Measurements from ENCODE around the gene RAB13. TPM values are rescaled to one million over a fixed set of nuclear protein-coding genes. Genes with fewer than 3 reads are reported as not detected.
A peak's percentile ranks its signal among the peaks of the same experiment; 100 is the strongest.

The RAB13 gene
- polyA plus RNA-seq, 1 donor, result 74.0 TPM

DNA sequence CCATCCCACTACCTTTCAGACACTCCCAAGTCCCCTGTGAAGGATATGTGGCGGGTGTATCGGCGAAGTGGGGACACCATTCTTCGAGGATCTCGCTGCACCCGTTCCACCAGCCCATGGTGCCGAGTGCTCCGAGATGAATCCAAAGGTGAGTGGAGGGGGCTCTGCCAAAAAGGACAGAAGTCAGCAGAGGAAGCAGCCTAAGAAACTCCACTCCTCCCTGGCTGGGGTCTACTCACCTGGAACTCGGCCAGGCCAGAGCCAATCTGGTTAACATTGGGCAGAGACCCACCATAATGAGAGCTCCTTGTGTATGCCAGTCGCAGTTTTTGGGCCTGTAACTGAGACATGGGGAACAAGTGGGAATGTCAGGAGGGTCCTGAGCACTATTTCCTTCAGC is 31.3 kb downstream of the RAB13 start:
- no peak for DNase-seq

DNA sequence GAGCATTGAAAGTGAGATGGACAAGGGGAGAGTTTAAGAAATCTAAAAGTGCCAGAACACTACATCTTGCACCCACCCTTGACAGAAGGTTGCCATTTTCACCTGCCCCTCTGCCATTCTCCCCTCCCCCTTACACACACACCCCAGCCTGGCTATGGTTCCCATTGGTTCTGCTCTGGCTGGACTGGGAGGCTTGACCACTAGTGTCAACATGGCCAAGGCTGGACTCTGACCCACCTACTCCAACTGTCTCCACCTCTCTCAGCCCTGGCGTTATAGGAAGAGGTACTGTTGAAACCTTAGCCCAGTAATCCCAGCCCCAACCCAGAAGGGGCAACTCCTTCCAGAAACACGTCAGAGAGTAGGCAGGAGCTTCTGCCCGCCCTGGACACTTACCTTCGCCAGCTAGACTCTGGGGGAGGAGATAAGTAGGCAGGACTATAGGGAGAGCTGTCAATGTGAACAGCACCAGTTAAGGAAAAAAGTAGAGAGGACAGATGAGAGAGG is 32.2 kb downstream of the RAB13 start:
- DNase-seq, result no peak

DNA sequence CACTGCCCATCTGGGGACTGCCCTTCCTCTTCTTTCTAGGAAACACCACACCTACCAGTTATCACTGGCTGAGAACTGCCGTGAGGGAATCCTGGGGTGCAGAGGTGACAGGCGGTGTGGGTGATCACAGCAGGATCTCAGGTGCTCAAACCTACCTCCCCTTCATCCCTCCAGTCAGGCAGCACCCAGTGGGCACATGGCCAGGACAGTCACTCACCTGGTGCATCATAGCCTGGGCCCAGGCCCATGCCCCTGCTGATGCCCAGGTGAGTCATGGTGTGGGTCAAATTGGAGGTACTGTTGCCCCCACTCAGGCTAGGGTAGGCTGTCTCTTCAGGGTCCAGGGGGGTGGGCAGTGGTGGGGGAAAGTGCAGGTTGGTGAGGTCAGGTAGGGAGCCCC is 34.3 kb downstream of the RAB13 start:
- no peak for DNase-seq

DNA sequence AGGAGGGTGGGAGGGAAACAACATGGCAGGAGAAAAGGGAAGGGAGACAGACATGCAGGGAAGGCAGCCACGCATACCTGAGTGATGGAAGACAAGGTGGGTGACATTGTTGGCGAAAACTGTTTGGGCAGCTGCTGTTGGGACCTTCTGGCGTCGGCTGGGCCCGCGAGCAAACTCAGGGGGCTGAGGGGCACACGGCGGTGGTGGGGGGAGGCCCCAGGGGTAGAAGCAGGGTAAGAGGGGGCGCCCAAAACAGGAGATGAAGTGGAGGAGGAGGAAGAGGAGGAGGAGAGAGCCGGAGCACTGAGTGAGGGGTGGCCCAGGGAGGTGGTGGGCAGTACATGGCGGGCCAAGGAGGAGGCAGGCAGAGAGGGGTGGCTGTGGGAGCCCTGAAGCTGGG is 35.0 kb downstream of the RAB13 start:
- DNase-seq, result no peak

DNA sequence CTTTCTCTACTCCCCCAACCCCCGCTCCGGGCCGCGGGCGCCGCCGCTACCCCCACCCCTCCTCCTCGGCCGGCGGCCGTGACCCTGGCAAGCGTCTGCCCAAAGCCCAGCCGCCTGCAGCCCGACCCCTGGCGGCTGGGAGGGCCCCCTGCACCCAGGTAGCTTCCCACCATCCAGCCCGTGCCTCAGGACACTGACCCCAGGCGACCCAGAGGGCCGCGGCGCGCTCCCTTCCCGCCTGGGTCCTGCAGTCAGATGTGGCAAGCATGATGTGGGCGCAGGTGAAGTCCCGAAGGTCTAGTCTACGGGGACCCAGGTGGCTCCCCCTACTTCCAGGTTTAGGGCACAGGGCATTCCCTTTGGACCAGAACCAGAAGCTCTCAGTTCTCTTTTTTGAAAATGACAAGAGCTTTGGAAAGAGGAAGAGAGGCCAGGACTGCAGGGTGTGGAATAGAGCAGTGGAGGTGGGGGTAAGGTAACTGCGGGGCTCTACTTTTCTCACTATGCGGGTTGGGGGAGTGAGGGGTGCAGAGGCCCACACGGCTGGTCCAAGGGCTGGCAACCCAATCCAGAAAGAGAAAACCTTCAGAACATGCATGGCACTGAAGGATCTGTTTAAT is 39.4 kb downstream of the RAB13 start, which contains the start of gene DENND4B:
DENND4B (minus strand) TSS at position 97 of the 620 bp plus-strand sequence. CDS start 2,344 bp downstream, outside the sequence.
- DNase-seq, result peak; percentile 88

DNA sequence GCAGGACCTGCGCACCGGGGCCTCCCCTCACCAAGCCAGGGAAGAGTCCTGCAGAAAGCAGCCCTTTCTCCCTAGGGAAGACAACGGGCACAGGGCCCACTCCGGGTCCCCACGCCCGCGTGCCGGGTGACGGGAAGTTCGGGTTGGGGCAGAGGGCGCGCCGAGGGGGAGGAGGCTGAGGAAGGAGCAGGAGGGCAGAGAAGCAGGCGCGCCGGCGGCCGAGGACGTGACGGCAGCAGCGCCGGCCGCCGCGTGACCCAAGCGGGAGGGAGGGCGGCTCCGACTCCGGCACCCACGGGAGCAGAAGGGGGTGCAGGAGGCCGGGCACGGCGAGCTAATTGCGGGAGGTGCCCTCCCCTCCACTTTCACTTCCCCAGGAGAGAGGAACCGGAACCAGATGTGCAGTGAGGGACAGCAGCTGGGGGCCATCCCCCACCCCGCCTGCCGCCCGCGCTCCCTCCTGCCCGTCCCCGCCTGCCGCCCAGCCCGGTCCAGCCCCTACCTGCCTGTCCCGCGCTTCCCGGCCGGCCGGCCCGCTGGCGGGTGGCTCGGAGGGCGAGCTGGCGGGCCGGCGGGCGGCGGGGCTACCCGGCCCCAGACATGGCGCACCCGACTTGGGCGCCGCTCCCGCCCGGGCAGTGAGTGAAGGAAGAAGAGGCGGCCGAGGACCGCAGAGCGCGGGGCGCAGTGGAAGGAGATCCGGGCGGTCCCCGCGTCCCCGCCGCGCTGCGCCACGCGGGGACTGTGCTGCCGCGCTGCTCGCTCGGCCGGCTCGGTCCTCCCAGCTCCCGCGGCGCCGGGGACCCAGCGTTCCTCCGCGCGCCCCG is 40.1 kb downstream of the RAB13 start:
- peak; percentile 74 for DNase-seq

DNA sequence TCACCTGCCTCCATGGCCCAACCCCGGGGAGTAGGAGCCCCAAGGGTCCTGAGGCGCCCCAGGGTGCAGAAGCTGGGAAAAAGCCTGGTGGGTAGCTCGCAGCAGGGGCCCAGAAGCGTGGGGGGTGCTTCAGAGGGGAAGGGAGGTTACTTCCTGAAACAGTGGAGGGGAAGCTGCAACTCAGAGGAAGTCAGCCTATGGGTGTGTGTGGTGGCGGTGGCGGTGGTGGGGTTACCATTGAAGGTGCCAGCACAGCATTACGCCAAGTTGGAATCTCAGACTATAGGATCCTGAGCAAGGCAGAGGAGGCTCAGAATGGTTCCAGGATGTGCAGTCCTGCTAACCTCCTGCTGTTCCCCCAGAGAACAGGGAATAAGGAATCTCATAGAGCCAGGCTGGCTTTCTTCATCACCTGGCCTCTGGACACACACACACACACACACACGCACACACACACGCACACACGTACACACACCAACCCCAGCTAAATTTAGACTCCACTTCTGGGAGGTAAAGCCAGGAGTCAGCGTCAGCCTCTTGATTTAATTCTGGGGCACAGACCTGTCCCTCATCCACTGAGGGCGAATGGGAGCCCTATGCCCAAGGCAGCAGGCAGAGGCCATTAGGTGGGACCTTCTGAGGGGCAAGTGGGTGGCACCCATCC is 40.9 kb downstream of the RAB13 start:
- DNase-seq, result no peak

DNA sequence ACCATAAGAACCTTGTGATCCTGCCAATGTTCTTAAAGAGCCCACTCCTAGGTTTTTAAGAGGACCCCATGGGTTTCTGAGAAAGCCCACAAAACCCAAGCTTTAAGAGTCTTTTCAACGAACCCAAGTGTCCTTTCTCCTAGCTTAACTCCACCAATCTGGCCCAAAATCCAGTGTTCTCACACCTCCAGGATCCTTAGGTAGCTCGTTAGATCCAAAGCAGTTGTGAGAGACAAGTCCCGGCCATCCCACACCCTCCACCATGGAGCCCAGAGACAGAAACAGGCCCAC is 41.4 kb downstream of the RAB13 start:
- no peak for DNase-seq

DNA sequence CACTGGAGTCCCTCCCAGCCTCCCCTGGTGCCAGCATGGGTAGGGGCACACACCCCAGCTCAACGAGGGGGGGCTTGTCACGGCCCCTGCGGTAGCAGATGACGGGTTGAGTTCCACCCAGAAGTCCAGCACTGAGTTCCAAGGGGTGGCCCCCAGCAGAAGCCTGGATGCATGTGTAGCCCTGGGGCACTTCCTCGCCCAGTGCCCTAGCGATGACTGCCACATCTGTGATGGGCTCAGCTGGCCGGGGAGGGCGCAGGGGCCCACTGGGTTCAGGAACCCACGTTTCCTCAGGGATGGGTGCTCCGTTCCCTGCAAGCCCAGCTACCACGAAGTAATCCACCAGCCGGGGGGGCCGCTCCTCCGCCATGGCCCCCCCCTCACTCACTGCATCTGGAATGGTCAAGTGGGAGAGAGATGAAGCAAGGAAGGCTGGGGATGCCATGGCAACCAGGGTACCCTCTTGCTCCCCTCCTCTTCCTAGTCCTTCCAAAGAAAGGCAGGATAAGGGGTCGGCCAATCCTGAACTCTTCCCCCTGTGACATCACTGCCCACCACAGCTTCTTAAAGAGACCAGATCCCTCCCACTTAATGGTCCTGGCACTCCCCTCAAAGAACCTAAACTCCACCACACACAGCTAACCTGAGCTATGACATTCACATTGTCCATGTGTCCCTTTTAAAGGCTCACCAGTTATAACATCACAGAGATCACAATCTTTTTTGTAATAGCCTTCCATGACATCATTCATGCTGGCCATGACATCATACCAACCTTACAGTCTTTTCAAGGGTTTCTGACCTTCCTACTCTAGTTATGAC is 41.9 kb downstream of the RAB13 start:
- no peak for DNase-seq

DNA sequence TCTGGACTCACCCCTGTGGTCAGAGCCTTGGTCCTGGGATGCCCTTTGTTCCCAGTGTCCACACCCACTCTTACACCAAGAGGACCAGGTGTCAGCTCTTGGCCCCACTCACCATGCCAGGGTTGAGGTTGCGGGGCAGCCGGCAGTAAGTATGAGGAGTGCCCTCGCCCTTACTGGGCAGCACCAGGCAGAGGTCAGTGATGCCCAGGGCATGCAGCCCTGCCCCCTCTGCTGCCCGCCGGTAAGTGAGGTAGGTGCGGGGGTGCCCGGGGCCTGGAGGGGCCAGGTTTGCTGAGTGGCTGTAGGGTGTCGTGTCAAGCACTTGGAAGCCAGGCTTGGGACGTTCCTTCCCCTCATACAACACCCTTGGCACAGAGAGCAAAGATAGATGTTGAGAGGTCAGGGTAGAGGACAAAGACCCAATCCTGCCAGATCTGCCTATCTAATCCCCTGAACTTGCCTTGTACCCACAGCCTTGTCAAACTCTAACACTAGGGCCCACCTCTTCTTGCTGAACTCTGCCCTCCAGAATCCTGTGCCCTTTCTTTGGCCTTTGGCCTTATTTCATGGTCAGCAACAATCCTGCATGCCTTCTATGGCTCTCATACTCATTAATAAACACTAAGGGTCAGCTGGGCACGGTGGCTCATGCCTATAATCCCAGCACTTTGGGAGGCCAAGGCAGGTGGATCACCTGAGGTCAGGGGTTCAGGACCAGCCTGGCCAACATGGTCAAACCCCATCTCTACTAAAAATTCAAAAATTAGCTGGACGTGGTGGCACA is 43.2 kb downstream of the RAB13 start:
- no peak for DNase-seq

DNA sequence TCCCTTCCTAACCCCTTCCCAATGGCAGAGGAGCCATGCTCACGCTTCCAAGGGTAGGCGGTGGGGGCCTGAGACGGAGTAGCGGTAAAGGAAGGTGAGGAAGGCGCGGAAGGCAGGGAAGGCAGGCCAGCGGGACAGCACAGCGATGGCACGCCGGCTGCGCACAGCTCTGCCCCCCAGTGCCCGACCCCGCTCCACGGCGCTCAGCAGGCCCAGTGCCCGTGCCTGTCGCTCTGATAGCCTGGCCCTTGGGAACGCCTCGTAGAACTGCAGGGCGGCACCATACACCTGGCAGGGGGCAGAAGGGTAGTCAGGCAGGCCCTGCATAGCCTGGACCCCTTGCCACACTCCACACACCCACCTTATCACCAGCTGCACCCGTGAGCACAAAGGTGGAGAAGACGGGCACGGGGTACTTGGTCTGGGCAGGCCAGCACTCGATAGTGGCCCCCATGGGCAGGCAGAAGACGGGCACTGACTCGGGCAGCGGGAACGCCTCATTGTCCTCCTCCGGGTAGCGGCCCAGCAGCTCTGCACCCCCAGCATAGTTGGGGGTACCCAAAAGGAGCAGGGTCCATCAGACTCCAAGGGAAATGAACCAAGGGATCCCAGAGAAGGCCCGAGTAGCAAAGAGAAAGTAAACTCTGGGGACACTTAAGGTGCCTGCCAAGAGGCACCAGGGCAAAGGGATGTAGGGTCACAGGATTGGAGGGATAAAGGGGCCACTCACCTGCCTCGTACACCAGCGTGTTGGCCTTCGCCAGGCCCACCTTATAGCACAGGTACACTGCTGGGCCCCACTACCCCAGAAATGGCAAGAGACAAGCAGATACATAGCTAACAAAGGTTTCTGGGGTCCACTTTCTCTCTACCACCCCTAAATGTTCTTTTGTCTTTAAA is 44.1 kb downstream of the RAB13 start:
- no peak for DNase-seq

DNA sequence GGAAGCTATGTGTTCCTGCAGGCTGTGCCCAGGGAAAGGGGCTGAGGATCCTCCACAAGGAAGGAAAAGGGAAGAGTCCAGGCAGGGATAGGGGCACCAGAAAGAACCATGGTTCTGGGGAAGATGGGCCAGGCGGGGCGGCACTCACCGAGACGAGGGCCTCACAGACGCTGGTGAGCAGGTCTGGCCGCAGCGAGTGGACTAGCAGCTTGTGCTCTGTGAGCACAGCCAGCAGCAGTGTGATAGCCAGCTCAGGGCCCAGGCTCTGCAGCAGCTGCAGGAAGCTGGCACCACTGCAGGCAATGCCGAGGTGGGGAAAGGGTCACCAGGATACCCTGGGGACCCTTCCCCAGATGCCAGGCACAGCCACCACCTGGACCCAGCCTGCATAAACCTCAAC is 45.4 kb downstream of the RAB13 start:
- no peak for DNase-seq

DNA sequence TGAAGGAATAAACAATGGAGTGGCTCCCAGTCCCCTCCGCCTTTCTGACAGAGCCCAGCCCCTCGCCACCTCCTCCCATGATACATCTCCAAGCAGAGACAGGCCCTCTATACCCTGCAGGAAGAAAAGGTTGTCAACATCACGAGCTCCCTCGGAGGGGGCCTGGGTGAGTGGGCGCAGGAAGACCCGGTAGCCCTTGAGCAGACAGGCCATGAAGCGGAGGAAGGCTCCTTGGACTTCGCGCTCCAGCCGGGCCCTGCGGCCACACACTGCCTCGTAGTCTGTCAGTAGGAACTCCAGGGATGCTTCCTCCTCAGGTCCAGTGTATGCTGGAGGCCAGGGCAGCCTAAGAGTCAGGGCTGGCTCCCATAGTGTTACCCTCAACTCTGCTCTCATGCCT is 46.7 kb downstream of the RAB13 start:
- DNase-seq, result no peak

DNA sequence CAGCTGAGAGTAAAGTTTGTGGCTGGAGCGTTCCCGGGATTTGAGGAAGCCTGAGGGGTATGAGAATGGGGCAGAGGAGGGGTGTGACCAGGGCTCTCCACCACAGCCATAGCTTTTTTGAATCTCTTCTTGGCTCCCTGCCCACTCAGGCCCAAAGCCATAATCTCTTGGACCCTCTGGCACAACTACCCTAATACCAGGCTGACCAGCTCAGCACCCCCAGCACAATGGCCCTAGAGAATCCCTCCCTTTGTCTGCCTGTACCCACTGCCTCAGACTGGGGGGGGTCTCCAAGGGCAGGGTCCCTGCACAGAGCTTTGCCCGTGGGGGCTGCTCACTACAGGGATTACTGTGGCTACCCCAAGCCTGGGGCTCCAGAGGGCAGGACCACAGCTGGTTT is 47.1 kb downstream of the RAB13 start:
- no peak for DNase-seq

DNA sequence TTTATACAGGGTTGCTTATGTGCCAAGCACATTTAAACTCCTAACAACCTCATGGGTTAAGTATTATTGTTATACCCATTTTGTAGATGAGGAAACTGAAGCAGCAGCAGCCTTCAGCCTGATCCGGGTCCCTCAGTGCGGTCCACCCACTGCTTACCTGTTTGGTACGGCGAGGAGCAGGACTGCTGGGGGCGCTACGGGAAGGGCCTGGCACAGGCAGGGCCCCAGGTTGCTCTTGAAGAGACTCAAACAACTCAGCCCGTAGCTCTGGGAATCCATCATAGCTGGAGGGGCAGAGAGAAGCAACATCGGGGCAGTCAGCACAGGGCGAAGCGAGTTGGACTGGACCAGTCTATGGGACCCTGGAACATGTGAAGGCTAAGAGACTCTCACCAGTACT is 48.8 kb downstream of the RAB13 start:
- DNase-seq, result no peak

DNA sequence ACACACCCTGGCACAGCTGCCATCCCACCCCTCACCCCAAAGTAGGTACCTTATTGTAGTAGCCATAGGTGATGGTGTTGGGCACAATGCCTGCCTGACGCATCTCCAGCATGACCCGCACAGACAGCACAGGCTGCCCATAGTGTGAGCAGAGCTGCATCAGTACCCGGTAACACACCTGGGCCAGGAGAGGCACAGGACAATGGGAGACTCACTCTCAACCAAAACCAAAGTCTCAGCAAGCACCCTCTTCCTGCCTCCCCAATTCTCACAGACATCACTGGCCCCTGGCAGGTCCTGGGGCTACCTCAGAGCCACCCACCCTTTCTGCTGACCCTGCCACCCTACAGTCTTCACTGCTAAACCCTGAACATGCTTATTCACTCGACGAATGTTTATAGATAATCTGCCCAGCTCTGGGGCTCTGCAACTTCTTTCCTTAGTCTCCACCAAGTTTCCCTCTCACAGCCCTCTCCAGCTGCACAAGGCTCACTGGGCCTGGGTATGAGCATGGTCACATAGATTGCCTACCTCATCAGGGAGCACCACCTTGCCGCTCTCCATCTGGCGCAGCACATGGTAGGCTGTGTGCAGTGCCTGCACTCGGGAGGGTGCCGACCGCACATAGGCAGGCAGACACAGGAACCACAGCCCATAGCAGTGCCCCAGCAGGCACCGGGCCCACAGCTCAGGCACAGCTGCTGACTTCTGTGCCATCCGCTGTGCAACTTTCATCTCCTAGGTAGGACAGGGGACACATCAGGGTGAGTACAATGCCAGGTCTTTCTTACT is 49.9 kb downstream of the RAB13 start:
- no peak for DNase-seq

DNA sequence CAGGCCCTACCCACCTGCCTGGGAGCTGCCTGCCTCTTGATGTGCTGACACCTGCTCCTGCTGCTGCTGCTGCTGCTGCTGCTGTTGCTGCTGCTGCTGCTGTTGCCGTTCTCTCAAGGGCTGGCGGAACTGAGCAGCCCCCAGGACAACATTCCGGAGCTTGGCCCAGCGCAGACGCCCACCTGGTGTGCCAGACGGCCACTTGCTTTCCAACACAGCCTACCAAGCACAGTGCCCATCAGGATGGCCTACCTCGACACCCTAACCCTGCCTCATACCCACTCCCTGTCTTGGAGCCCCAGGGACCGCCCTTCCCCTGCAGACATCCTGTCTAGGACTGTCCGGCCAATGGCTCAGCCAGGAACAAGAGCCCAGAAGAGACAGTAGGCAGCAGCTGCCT is 51.4 kb downstream of the RAB13 start:
- no peak for DNase-seq

DNA sequence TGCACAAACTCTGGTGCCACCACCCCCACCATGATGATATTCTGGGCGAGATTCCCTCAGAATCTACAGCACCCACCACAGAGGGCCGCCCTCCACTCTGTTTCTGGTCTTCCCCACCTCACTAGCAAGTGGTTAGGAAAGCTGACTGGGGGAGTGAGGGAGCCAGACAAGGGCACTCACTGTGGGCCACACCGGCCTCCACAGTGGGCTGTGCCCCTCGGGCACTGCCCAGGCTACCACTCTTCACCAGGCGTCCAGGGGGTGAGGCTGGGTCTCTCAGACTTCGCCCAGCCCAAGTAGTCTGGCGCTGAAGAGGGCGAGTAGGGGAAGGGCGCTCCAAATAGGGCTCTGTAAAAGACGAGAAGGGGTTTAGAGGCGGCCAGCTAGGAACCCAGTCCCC is 52.2 kb downstream of the RAB13 start:
- no peak for DNase-seq

DNA sequence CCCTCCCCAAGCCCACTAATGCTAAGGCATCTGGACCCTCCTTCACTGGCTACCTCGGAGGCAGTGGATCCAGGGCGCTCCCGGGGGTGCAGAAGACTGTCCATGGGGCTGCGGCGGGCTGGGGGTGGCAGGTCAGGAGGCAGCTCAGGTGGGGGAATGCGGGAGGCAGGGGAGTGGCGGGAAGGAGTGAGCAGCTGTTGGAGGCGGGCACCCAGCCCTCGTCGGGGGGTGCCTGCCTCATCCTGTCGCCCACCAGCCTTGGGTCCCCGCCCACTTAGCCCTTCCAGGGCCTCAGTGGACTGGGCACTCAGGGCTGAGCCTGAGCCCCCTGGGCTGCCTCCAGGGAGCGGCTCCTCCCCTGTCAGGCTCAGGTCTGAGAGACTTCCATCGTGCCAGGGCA is 52.7 kb downstream of the RAB13 start:
- DNase-seq, result no peak

All from hindlimb muscle (tissue), 1 donor.